A549 treated with DMSO at 1 μM for 4 hours (cell line): ENCODE measurements around the gene GBP3. TPM values are rescaled to one million over a fixed set of nuclear protein-coding genes. Genes with fewer than 3 reads are reported as not detected.

ENCODE experiments used
- total RNA-seq: library from RNA; stranded (reverse); fragments of 200-300 nt; extraction: Qiagen RNA extraction; gene quantifications from 5 replicates; pipeline ENCODE4 v1.2.3, GENCODE V29; 2022; ENCODE audit warnings: low read depth

Gene GBP3, protein sequence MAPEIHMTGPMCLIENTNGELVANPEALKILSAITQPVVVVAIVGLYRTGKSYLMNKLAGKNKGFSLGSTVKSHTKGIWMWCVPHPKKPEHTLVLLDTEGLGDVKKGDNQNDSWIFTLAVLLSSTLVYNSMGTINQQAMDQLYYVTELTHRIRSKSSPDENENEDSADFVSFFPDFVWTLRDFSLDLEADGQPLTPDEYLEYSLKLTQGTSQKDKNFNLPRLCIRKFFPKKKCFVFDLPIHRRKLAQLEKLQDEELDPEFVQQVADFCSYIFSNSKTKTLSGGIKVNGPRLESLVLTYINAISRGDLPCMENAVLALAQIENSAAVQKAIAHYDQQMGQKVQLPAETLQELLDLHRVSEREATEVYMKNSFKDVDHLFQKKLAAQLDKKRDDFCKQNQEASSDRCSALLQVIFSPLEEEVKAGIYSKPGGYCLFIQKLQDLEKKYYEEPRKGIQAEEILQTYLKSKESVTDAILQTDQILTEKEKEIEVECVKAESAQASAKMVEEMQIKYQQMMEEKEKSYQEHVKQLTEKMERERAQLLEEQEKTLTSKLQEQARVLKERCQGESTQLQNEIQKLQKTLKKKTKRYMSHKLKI
- total RNA-seq, result 1.2 to 2.1 TPM (median 1.6 TPM) in 5 replicates

DNA sequence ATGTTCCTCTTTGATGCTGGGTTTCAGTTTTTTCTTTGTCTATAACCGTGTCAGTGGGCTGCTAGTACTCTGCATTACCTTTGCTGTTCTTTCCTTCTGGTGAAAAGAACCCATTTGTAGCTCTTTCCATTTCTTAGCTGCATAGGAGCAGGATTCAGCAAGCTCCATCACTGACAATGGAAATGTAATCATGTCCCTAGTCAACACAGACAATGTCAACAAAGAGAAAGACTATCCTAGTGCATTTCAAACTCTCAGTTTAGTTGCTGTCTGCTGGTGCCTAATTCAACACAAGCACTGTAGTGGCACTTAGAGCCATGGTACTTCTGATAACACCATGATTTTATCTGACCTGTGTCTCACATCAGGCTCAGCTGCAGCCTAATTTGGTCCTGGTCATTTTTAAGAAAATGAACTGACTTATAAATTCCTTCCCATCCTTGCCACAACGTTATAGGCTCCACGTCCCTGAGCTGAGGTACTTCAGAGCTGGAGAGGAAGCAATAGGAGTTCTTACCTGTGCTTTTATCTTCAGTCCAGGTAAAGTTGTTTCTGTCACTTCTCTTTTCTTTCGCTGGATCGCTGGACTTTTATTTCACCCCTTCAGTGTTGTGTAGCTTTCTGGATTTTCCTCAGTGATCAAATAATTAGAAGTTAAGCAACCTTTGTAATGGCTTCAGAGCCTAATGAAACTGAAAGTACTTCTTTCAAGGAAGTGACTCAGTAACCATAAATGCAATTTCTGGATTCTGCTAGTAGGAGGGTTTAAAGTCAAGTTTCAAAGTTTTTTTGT, at the start of gene GBP3:
TSS of gene GBP3 (minus strand) at position 700 of the 793 bp plus-strand sequence. CDS start 2,145 bp downstream, outside the sequence.

DNA sequence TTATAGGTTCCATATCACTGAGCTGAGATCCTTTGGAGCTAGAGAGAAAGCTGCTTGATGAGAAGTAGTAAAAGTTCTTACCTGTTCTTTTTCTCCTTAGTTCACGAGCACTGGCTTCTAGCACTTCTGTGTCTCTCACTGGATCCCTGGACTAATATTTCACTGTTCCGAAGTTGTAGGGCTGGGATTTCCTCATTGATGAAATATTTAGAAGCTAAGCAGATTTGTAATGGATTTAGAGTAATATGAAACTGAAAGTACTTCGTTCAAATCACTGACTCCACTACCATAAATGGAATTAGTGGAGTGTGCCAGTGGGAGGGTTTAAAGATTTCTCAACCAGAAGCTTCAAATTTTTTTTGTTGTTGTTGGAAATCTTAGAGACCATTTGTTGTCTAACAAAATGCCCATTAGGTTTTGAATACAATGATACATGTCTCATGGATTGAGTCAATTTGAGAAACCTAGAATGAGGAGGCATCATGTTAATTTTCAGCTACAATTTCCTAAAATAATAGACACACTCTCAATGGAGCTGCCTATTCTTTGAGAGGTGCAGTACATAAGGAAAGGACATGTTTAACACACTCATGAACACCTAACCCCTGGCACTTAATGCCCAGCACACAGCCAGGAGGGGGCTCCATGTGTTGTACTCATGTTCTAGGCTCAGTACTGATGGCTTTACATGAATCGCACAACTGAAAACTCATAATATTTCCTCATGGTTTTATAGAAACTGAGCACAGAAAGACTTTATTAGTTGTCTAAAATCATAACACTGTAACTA, 42.6 kb upstream of the GBP3 start, which contains the start of gene GBP1:
TSS of gene GBP1 (minus strand) at position 130 of the 790 bp plus-strand sequence. CDS start 1,974 bp downstream, outside the sequence.

Other genes with a start within 250 kb of the GBP3 start
- gene GTF2B, start 131.3 kb downstream of the GBP3 start, total RNA-seq, result 26.3 to 31.0 TPM (median 29.0 TPM) in 5 replicates
- gene KYAT3, start 30.2 kb downstream of the GBP3 start, total RNA-seq, result 6.7 to 8.6 TPM (median 7.5 TPM) in 5 replicates
- 2.2 to 3.3 TPM (median 2.7 TPM) in 5 replicates for gene RBMXL1, start 30.2 kb downstream of the GBP3 start, total RNA-seq
- gene GBP1, start 42.3 kb upstream of the GBP3 start, total RNA-seq, result 0.07 to 0.16 TPM (median 0.10 TPM) in 4 of 5 replicates, not detected in the other
- gene GBP2, start 103.2 kb upstream of the GBP3 start, total RNA-seq, result 0.61 to 1.1 TPM (median 1.0 TPM) in 5 replicates
- not detected in 5 replicates for gene GBP7, start 153.1 kb upstream of the GBP3 start, total RNA-seq
- 0.02 to 0.05 TPM (median 0.02 TPM) in 3 of 5 replicates, not detected in the others for gene GBP4, start 176.1 kb upstream of the GBP3 start, total RNA-seq
- gene GBP5, start 250.0 kb upstream of the GBP3 start, total RNA-seq, result 0.02 to 0.10 TPM (median 0.03 TPM) in 3 of 5 replicates, not detected in the others